ENCODE measurements around the gene MYH1. TPM values are rescaled to one million over a fixed set of nuclear protein-coding genes. Genes with fewer than 3 reads are reported as not detected.

MYH1 gene
- total RNA-seq, 1 experiment from 2014 or later, result not detected

DNA sequence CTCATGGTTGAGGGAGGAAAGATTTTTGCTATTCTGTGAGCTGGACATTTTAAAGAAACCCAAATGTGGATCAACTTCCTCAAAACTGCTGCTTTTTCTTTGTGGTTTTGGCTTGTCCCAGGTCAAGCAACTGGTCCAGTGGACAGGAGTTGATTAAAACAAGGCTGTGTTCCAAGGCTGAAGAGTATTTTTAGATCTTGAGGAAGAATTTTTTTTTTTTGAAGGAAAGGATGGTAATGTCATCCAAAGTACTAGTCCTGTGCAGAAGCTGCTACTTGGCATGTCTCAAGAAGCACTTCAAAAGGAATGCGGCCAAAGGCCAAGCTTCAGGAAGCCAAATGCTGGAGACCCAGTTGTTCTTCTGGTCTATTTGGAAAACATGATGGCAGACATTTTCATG lies 39.1 kb upstream of the MYH1 start:
- no peak overlapping the region for H2BK12ac ChIP-seq (ENCODE audit: insufficient read length, low read depth, low read length)
- H3K4me1 Mint-ChIP-seq, result peaks cover 19 to 32% of the 10 kb centered on the region in 2 experiments
- no peaks in the 10 kb centered on the region for H3K9me3 ChIP-seq (ENCODE audit: control insufficient read depth, low read depth, low read length)
- H4K5ac ChIP-seq (ENCODE audit: insufficient read length, low read depth, low read length), result no peak overlapping the region
- no peaks in the 10 kb centered on the region; a peak in 1 of 7 replicates for H3K36me3 Mint-ChIP-seq (ENCODE audit: insufficient read depth in 1 of 3, low read depth in 3 of 3)
- H3K4me3 Mint-ChIP-seq, result no peak overlapping the region
- no peak overlapping the region for H3K56ac ChIP-seq (ENCODE audit: insufficient read length, low read depth, low read length)
- H3K27me3 Mint-ChIP-seq (ENCODE audit: low read depth), result no peaks in the 10 kb centered on the region; the same call in 1 of the 2 replicates
- H3K18ac ChIP-seq (ENCODE audit: insufficient read length, low read depth, low read length), result no peak overlapping the region
- H3K14ac ChIP-seq (ENCODE audit: insufficient read depth, low read length), result no peak overlapping the region
- no peaks in the 10 kb centered on the region for H3K79me2 ChIP-seq (ENCODE audit: insufficient read depth, low read length)
- H2BK5ac ChIP-seq (ENCODE audit: insufficient read length, low read length), result no peak overlapping the region
- no peak overlapping the region for H3K4me2 ChIP-seq (ENCODE audit: insufficient read depth, insufficient read length, low read length)
- peaks cover 2% of the 10 kb centered on the region; the same call in 1 of the 2 replicates for H3K4me1 ChIP-seq (ENCODE audit: insufficient read depth, low read length)
- no peak for DNase-seq
- H3K27me3 ChIP-seq (ENCODE audit: insufficient read depth, low read length), result no peaks in the 10 kb centered on the region
- no peaks in the 10 kb centered on the region for H3K23me2 ChIP-seq (ENCODE audit: insufficient read length, low read depth, low read length, poor library complexity, severe bottlenecking)
- no peak overlapping the region for H4K91ac ChIP-seq (ENCODE audit: insufficient read length, low read depth, low read length)
- H3K27ac Mint-ChIP-seq, result no peak overlapping the region; a peak in 1 of 7 replicates
- no peak overlapping the region for H3T11ph ChIP-seq (ENCODE audit: low read length)
- no peaks in the 10 kb centered on the region for H4K20me1 ChIP-seq (ENCODE audit: control insufficient read depth, insufficient read depth, insufficient read length)
- no CpG with 5 or more reads among the region's 1 CpG for WGBS (ENCODE audit: extremely low coverage, insufficient read length, low lambda C conversion rate)
- no peak overlapping the region for H3K27ac ChIP-seq (ENCODE audit: insufficient read length, low read depth, low read length)
- no peak overlapping the region for H2AK5ac ChIP-seq (ENCODE audit: insufficient read length, low read length)
- no peak overlapping the region for H2BK15ac ChIP-seq (ENCODE audit: low read depth, low read length)
- H3K79me1 ChIP-seq (ENCODE audit: insufficient read depth, low read depth, low read length, poor library complexity, severe bottlenecking), result no peaks in the 10 kb centered on the region
- no peak overlapping the region for H3K23ac ChIP-seq (ENCODE audit: insufficient read length, low read depth, low read length)
- no peak overlapping the region for H4K8ac ChIP-seq (replicated peaks; ENCODE audit: insufficient read length, low read depth, low read length)
- H2AFZ ChIP-seq (ENCODE audit: low read length), result no peak overlapping the region
- H3K9me3 Mint-ChIP-seq, result no peaks in the 10 kb centered on the region; a peak in 1 of 5 replicates
- no peak overlapping the region for H2BK20ac ChIP-seq (ENCODE audit: low read depth, low read length, poor library complexity, severe bottlenecking)
- H2BK120ac ChIP-seq (ENCODE audit: low read depth, low read length, poor library complexity, severe bottlenecking), result no peak overlapping the region
- H3K9ac ChIP-seq (ENCODE audit: extremely low read depth, insufficient read length, low read length), result no peak overlapping the region
- no peak overlapping the region for H3K4ac ChIP-seq (ENCODE audit: low read depth, low read length)
- TF ChIP-seq CTCF (conservative IDR thresholded peaks at IDR 0.05), result no peak
